Measurements from ENCODE around the gene FAM171A1.
"Not testable (repeated sequence)": the region's sequence is repeated elsewhere in the genome, so short reads cannot be mapped to it uniquely, and the experiment has no call there.

FAM171A1 gene

GRCh38 chr10:15237351-15237750 lies 133.7 kb downstream of the FAM171A1 start:
- no peak for DNase-seq

GRCh38 chr10:15236340-15236739 lies 134.7 kb downstream of the FAM171A1 start:
- DNase-seq = no peak

GRCh38 chr10:15232279-15232678 lies 138.8 kb downstream of the FAM171A1 start:
- no peak for DNase-seq

- DNase-seq = no peak
Observed at GRCh38 chr10:15231426-15231825, 139.7 kb downstream of the FAM171A1 start.

GRCh38 chr10:15230257-15230656 lies 140.8 kb downstream of the FAM171A1 start:
- no peak for DNase-seq

GRCh38 chr10:15229268-15229667 lies 141.8 kb downstream of the FAM171A1 start:
- no peak for DNase-seq

GRCh38 chr10:15228426-15228825 lies 142.7 kb downstream of the FAM171A1 start:
- DNase-seq = no peak

GRCh38 chr10:15227611-15228372 lies 143.3 kb downstream of the FAM171A1 start:
- no peak for DNase-seq

GRCh38 chr10:15225511-15225910 lies 145.6 kb downstream of the FAM171A1 start:
- DNase-seq = no peak

- no peak for DNase-seq
Observed at GRCh38 chr10:15224948-15225347, 146.1 kb downstream of the FAM171A1 start.

GRCh38 chr10:15223174-15223573 lies 147.9 kb downstream of the FAM171A1 start:
- no peak for DNase-seq

GRCh38 chr10:15222511-15222910 lies 148.6 kb downstream of the FAM171A1 start:
- no peak for DNase-seq

GRCh38 chr10:15220445-15220844 lies 150.6 kb downstream of the FAM171A1 start:
- no peak for DNase-seq

GRCh38 chr10:15216700-15217099 lies 154.4 kb downstream of the FAM171A1 start:
- DNase-seq = no peak

- no peak for DNase-seq
Observed at GRCh38 chr10:15214237-15214636, 156.9 kb downstream of the FAM171A1 start.

GRCh38 chr10:15213461-15213861 lies 157.6 kb downstream of the FAM171A1 start:
- no peak for DNase-seq

- DNase-seq = no peak
Observed at GRCh38 chr10:15211464-15211979, 159.6 kb downstream of the FAM171A1 start.

GRCh38 chr10:15210521-15210920 lies 160.6 kb downstream of the FAM171A1 start:
- DNase-seq = no peak

- DNase-seq = peak; percentile 32
Observed at GRCh38 chr10:15209827-15210509, 161.1 kb downstream of the FAM171A1 start.

- no peak for DNase-seq
Observed at GRCh38 chr10:15208221-15208620, 162.9 kb downstream of the FAM171A1 start.

GRCh38 chr10:15207410-15207809 lies 163.7 kb downstream of the FAM171A1 start:
- DNase-seq = not testable (repeated sequence)

- DNase-seq = no peak
Observed at GRCh38 chr10:15202639-15203038, 168.4 kb downstream of the FAM171A1 start.

GRCh38 chr10:15202301-15202621 lies 168.8 kb downstream of the FAM171A1 start:
- DNase-seq = not testable (repeated sequence)

GRCh38 chr10:15201589-15202300 lies 169.3 kb downstream of the FAM171A1 start:
- DNase-seq = no peak

Data from NCI-H1105 (cell line).